Thyroid gland (tissue), 4 donors: ENCODE data around the gene PAQR8.

ENCODE experiments used
- POLR2A ChIP-seq, 2 donors: fragments of 450-650 bp; IDR thresholded peaks; one replicate each; pipeline ENCODE4 v1.6.1; 2017; ENCODE audit warnings: antibody characterized with exemption in 2 of 2, mild to moderate bottlenecking in 2 of 2, moderate library complexity in 1 of 2
- TF ChIP-seq, protein P1 (sequence below), 6 experiments: fragments of 200-600 bp in 3 of 6; fragments of 450-650 bp in 3 of 6; sonication (generic) in 3 of 6; IDR thresholded peaks; one replicate each; pipeline ENCODE4 v1.5.1; 2016 to 2019; ENCODE audit warnings: antibody characterized with exemption in 6 of 6, mild to moderate bottlenecking in 2 of 6, inconsistent platforms in 1 of 6, moderate library complexity in 1 of 6

DNA sequence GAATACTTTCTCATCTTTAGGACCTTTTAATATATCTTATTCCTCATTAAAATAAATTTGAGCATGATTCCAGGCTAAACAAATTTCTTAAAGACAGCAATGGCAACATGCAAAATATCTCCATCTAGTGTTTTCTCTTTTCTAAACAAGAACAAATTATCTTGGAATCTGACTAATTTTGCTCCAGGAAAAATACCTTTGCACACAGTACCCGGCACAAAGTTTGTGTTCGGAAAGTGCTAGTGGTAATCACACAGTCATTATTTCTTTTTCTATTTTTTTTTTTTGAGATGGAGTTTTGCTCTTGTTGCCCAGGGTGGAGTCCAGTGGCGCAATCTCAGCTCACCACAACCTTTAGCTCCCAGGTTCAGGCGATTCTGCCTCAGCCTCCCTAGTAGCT is 50.0 kb downstream of the PAQR8 start:
- TF ChIP-seq, protein P1, sequence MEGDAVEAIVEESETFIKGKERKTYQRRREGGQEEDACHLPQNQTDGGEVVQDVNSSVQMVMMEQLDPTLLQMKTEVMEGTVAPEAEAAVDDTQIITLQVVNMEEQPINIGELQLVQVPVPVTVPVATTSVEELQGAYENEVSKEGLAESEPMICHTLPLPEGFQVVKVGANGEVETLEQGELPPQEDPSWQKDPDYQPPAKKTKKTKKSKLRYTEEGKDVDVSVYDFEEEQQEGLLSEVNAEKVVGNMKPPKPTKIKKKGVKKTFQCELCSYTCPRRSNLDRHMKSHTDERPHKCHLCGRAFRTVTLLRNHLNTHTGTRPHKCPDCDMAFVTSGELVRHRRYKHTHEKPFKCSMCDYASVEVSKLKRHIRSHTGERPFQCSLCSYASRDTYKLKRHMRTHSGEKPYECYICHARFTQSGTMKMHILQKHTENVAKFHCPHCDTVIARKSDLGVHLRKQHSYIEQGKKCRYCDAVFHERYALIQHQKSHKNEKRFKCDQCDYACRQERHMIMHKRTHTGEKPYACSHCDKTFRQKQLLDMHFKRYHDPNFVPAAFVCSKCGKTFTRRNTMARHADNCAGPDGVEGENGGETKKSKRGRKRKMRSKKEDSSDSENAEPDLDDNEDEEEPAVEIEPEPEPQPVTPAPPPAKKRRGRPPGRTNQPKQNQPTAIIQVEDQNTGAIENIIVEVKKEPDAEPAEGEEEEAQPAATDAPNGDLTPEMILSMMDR (IDR thresholded peaks at IDR 0.05) = no peak
- TF ChIP-seq POLR2A (IDR thresholded peaks at IDR 0.05) = no peak
